ENCODE results near the gene CDK4.

The CDK4 gene

DNA sequence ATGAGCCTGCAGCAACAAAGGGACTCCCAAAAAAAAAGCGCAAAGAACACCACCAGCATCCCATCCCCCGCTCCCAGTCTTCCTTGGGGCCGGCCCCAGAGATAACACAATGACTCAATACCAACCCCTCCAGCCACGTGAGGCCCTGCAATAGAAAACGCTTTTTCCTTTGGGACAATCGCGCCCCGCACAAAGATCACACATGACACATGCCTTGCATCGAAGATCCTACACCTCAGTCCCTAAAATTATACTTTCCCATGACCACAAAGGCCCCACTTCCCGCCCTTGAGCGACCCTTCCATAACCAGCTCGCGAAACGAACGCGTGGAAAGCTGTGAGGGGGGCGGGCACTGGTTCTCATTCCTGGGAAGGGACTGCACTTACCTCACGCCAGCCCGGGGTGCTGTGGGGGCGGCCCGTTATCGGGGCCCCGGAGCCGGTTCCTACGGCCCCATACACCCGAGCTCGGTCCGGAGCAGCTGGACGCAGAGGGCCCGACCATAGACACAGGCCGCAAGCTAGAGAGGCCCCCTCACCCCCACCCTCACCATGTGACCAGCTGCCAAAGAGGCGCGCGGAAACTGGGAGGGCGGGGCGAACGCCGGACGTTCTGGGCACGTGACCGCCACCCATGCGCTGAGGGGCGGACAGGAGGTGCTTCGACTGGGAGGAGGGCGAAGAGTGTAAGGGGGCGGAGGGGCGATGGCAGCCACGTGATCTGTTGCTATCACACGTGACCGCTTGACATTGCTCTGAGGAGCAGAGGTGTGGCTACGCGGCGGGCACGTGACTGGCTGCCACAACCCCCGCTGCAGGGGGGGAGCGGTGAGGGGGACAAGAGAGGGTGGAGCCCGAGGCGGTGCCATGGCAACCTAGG is at the start of gene CDK4:
Gene CDK4, minus strand, starts transcription at position 523 of the 880 bp plus-strand sequence. CDS start 593 bp downstream, outside the sequence.
- TF ChIP-seq EP300 (IDR thresholded peaks at IDR 0.05; ENCODE audit: borderline replicate concordance) (peak; percentile 68; the same call in 1 of the 2 replicates), TCF12 (IDR thresholded peaks at IDR 0.05; ENCODE audit: low read depth) (peak; percentile 76; the same call in 1 of the 2 replicates), CREB1 (IDR thresholded peaks at IDR 0.05; ENCODE audit: low read depth) (no peak; the same call in 1 of the 2 replicates), EGR1 (IDR thresholded peaks at IDR 0.05) (no peak; the same call in 1 of the 2 replicates), NFIC (IDR thresholded peaks at IDR 0.05) (peak; percentile 34; the same call in 1 of the 2 replicates), FOXM1 (IDR thresholded peaks at IDR 0.05; ENCODE audit: borderline replicate concordance, low read depth) (no peak), TAF1 (IDR thresholded peaks at IDR 0.05; ENCODE audit: low read depth) (peak; percentile 96), YY1 (IDR thresholded peaks at IDR 0.05; ENCODE audit: low read depth) (peak; percentile 51; the same call in 1 of the 2 replicates), RAD21 (IDR thresholded peaks at IDR 0.05; ENCODE audit: low read depth) (no peak), ZBTB7A (IDR thresholded peaks at IDR 0.05; ENCODE audit: low read depth) (no peak), CEBPB (IDR thresholded peaks at IDR 0.05) (no peak), TEAD4 (IDR thresholded peaks at IDR 0.05) (peak; percentile 24)
- TF ChIP-seq, protein P1, sequence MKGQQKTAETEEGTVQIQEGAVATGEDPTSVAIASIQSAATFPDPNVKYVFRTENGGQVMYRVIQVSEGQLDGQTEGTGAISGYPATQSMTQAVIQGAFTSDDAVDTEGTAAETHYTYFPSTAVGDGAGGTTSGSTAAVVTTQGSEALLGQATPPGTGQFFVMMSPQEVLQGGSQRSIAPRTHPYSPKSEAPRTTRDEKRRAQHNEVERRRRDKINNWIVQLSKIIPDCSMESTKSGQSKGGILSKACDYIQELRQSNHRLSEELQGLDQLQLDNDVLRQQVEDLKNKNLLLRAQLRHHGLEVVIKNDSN (IDR thresholded peaks at IDR 0.05): peak; percentile 99
- TF ChIP-seq, protein P2, sequence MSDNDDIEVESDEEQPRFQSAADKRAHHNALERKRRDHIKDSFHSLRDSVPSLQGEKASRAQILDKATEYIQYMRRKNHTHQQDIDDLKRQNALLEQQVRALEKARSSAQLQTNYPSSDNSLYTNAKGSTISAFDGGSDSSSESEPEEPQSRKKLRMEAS (IDR thresholded peaks at IDR 0.05): peak; percentile 96
- TF ChIP-seq, protein P3, sequence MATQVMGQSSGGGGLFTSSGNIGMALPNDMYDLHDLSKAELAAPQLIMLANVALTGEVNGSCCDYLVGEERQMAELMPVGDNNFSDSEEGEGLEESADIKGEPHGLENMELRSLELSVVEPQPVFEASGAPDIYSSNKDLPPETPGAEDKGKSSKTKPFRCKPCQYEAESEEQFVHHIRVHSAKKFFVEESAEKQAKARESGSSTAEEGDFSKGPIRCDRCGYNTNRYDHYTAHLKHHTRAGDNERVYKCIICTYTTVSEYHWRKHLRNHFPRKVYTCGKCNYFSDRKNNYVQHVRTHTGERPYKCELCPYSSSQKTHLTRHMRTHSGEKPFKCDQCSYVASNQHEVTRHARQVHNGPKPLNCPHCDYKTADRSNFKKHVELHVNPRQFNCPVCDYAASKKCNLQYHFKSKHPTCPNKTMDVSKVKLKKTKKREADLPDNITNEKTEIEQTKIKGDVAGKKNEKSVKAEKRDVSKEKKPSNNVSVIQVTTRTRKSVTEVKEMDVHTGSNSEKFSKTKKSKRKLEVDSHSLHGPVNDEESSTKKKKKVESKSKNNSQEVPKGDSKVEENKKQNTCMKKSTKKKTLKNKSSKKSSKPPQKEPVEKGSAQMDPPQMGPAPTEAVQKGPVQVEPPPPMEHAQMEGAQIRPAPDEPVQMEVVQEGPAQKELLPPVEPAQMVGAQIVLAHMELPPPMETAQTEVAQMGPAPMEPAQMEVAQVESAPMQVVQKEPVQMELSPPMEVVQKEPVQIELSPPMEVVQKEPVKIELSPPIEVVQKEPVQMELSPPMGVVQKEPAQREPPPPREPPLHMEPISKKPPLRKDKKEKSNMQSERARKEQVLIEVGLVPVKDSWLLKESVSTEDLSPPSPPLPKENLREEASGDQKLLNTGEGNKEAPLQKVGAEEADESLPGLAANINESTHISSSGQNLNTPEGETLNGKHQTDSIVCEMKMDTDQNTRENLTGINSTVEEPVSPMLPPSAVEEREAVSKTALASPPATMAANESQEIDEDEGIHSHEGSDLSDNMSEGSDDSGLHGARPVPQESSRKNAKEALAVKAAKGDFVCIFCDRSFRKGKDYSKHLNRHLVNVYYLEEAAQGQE (IDR thresholded peaks at IDR 0.05; ENCODE audit: low read depth): no peak

DNA sequence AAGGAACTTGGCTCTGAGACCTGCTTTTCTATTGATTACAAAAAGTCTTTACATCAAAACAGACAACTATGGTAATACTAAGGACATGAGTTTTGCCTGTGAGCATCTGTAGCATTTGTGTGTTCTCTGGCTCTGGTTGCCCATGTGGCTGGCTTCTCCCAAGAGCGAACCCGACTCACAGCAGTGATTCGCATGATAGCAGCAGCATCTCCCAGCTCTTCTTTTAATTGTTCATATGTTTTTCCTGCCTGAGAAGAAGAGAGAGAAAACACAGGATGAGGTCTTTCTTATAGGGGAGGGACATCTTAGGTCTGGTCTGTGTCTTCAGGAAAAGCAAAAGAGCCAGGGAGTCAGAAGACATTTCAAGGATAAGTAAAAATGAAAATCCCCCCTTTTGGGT is 48.9 kb upstream of the CDK4 start:
- TF ChIP-seq, protein P3 (IDR thresholded peaks at IDR 0.05; ENCODE audit: low read depth): no peak
- TF ChIP-seq TAF1 (IDR thresholded peaks at IDR 0.05; ENCODE audit: low read depth) (no peak), ZBTB7A (IDR thresholded peaks at IDR 0.05; ENCODE audit: low read depth) (no peak), RAD21 (IDR thresholded peaks at IDR 0.05; ENCODE audit: low read depth) (no peak), EP300 (IDR thresholded peaks at IDR 0.05; ENCODE audit: borderline replicate concordance) (no peak), TCF12 (IDR thresholded peaks at IDR 0.05; ENCODE audit: low read depth) (no peak), EGR1 (IDR thresholded peaks at IDR 0.05) (no peak), FOXM1 (IDR thresholded peaks at IDR 0.05; ENCODE audit: borderline replicate concordance, low read depth) (no peak), YY1 (IDR thresholded peaks at IDR 0.05; ENCODE audit: low read depth) (no peak), CREB1 (IDR thresholded peaks at IDR 0.05; ENCODE audit: low read depth) (no peak), CEBPB (IDR thresholded peaks at IDR 0.05) (no peak)

- TF ChIP-seq CREB1 (IDR thresholded peaks at IDR 0.05; ENCODE audit: low read depth) (no peak), TEAD4 (IDR thresholded peaks at IDR 0.05) (no peak), TCF12 (IDR thresholded peaks at IDR 0.05; ENCODE audit: low read depth) (no peak), EGR1 (IDR thresholded peaks at IDR 0.05) (no peak), TAF1 (IDR thresholded peaks at IDR 0.05; ENCODE audit: low read depth) (no peak), ZBTB7A (IDR thresholded peaks at IDR 0.05; ENCODE audit: low read depth) (no peak), YY1 (IDR thresholded peaks at IDR 0.05; ENCODE audit: low read depth) (no peak), FOXM1 (IDR thresholded peaks at IDR 0.05; ENCODE audit: borderline replicate concordance, low read depth) (no peak), CEBPB (IDR thresholded peaks at IDR 0.05) (no peak), NFIC (IDR thresholded peaks at IDR 0.05) (no peak), RAD21 (IDR thresholded peaks at IDR 0.05; ENCODE audit: low read depth) (no peak), EP300 (IDR thresholded peaks at IDR 0.05; ENCODE audit: borderline replicate concordance) (no peak)
- TF ChIP-seq, protein P1 (IDR thresholded peaks at IDR 0.05): no peak
- TF ChIP-seq, protein P2 (IDR thresholded peaks at IDR 0.05): no peak
- TF ChIP-seq, protein P3 (IDR thresholded peaks at IDR 0.05; ENCODE audit: low read depth): no peak
Measured at GRCh38 chr12:57797933-57798332, 45.8 kb upstream of the CDK4 start.
